Activated CD4-positive, alpha-beta T cell treated with anti-CD3 and anti-CD28 coated beads for 4 hours (primary cell): ENCODE results near the gene SLC38A6.
A peak's percentile ranks its signal among the peaks of the same experiment; 100 is the strongest.

ENCODE experiments used
- DNase-seq, 2 donors: peaks; one replicate each; pipeline ENCODE4 v3.0.0-alpha.2; 2020

SLC38A6 gene

GRCh38 chr14:60980811-60981632 lies at the start of gene SLC38A6, which contains the start of gene TRMT5:
Gene SLC38A6 (plus strand): TSS chr14:60981245. CDS start chr14:60981278, 33 bp downstream.
Gene TRMT5 (minus strand): TSS chr14:60981079. CDS start chr14:60980973, 106 bp downstream.
- peak; percentile 86 to 93 for DNase-seq

GRCh38 chr14:60933920-60934655 lies 47.0 kb upstream of the SLC38A6 start:
- no peak for DNase-seq

GRCh38 chr14:60935319-60935718 lies 45.7 kb upstream of the SLC38A6 start:
- DNase-seq: no peak

- no peak for DNase-seq
Measured at GRCh38 chr14:60943637-60944032, 37.4 kb upstream of the SLC38A6 start.

GRCh38 chr14:60944204-60944603 lies 36.8 kb upstream of the SLC38A6 start:
- no peak for DNase-seq

GRCh38 chr14:60945984-60946383 lies 35.1 kb upstream of the SLC38A6 start:
- no peak for DNase-seq

GRCh38 chr14:60946773-60947172 lies 34.3 kb upstream of the SLC38A6 start:
- DNase-seq: no peak

- no peak for DNase-seq
Measured at GRCh38 chr14:60951776-60952435, 29.1 kb upstream of the SLC38A6 start.

- DNase-seq: no peak
Measured at GRCh38 chr14:60956202-60956601, 24.8 kb upstream of the SLC38A6 start.

GRCh38 chr14:60956632-60957031 lies 24.4 kb upstream of the SLC38A6 start:
- DNase-seq: no peak

GRCh38 chr14:60958146-60958545 lies 22.9 kb upstream of the SLC38A6 start:
- no peak for DNase-seq

GRCh38 chr14:60963761-60964160 lies 17.3 kb upstream of the SLC38A6 start:
- DNase-seq: no peak

- DNase-seq: no peak
Measured at GRCh38 chr14:60964904-60965303, 16.1 kb upstream of the SLC38A6 start.

- no peak for DNase-seq
Measured at GRCh38 chr14:60965402-60965801, 15.6 kb upstream of the SLC38A6 start.

GRCh38 chr14:60968099-60968498 lies 12.9 kb upstream of the SLC38A6 start:
- DNase-seq: no peak

GRCh38 chr14:60968671-60969070 lies 12.4 kb upstream of the SLC38A6 start:
- no peak for DNase-seq

GRCh38 chr14:60970146-60970545 lies 10.9 kb upstream of the SLC38A6 start:
- DNase-seq: no peak

- no peak for DNase-seq
Measured at GRCh38 chr14:60971271-60971670, 9.8 kb upstream of the SLC38A6 start.

GRCh38 chr14:60972295-60972694 lies 8.8 kb upstream of the SLC38A6 start:
- no peak for DNase-seq

- DNase-seq: no peak
Measured at GRCh38 chr14:60973070-60973469, 8.0 kb upstream of the SLC38A6 start.

- no peak for DNase-seq
Measured at GRCh38 chr14:60974090-60974651, 6.9 kb upstream of the SLC38A6 start.

- DNase-seq: no peak
Measured at GRCh38 chr14:60975551-60975950, 5.5 kb upstream of the SLC38A6 start.

GRCh38 chr14:60977847-60978246 lies 3.2 kb upstream of the SLC38A6 start:
- DNase-seq: no peak
